Measurements from ENCODE around the gene CRLF1.

Gene CRLF1, protein sequence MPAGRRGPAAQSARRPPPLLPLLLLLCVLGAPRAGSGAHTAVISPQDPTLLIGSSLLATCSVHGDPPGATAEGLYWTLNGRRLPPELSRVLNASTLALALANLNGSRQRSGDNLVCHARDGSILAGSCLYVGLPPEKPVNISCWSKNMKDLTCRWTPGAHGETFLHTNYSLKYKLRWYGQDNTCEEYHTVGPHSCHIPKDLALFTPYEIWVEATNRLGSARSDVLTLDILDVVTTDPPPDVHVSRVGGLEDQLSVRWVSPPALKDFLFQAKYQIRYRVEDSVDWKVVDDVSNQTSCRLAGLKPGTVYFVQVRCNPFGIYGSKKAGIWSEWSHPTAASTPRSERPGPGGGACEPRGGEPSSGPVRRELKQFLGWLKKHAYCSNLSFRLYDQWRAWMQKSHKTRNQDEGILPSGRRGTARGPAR
- 0 to 0.13 (median 0.04) reads per million in 18 experiments for total RNA-seq

DNA sequence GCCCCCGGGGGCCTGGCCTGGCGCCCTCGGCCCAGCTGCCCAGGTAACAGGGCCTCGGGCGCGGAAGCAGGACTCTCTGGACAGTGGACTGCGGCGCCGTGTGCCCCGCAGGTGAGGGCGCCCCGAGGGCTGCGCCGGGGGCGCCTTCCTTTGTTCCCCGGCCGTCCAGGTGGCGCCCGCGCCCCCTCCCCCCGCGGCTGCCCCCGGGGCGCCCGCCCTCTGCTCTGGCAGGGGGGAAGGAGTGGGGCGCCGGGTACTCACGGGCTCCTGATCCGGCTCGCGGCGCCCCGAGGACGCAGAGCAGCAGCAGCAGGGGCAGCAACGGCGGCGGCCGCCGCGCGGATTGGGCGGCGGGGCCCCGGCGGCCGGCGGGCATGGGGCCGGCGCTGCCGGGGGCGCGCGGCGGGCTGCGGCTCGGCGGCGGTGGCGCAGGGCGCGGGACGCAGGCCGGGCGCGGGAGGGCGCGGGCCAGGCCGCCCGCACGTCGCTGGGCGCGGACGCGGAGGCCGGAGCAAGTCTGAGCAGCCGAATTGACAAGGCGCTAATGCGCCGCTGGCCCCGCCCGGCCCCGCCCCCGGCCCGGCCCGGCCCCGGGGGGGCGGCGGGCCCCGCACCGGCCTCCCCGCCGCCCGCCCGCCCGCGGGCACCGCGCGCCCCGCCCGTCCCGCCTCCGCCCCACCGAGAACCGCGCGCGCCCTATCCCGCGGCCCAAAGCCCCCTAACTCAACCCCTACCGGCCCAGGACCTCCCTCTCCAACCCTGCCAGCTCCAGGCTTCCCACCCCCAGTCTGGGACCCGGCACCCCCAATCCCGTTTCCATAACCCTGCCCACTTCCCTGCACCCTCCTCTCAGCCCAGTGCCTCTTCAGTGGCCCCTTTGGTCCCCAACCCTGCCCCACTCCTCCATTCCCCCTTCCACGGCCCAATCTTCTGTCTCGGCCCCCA is at the start of gene CRLF1:
CRLF1 (minus strand) TSS at position 519 of the 945 bp plus-strand sequence; CDS start at position 376, 143 bp downstream.
- no peak for DNase-seq

DNA sequence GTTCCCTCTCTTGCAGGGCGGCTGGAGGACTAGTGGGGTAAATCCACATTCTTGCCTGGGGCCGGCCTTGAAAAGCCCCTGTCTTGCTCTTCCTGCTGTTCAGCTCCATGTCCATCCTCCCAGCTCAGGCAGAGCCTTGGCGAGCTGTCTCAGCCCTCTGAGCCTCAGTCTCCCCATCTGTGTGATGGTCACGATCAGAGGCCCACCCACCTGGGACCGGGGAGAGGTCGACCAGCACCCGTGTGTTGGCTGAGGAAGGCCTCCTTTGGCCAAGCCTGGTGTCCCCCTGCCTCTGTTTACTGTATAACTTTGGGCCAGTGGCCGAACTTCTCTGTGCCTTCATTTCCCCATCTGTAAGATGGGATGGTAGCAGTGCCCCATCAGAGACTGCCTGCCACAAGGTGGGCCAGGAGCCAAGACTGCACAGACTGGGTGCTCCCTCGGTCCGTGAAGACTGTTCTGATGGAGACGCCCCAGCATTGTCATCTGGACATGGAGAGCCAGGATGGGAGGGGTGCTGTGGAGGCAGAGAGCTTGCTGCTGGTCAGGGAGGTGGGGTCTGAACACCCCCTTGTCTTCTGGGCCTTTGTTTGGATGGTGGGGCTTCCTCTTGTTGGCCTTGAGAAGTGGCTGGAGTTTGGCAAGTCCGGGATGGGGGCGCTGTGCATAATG is 48.7 kb upstream of the CRLF1 start:
- no peak for DNase-seq

DNA sequence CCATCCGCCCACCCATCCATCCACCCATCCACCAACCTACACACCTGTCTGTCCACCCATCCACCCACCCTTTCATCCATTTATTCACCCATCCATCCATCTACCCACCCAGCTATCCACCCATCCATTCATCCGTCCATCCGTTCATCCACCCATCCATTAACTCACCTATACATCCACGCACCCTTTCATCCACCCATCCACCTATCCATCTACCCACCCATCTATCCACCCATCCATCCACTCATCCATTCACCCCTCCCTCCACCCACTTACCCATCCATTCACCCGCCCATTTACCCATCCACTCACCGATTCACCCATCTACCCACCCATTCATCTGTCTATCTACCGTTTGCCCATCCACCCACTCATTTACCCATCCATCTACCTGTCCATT is 47.9 kb upstream of the CRLF1 start:
- DNase-seq = no peak

DNA sequence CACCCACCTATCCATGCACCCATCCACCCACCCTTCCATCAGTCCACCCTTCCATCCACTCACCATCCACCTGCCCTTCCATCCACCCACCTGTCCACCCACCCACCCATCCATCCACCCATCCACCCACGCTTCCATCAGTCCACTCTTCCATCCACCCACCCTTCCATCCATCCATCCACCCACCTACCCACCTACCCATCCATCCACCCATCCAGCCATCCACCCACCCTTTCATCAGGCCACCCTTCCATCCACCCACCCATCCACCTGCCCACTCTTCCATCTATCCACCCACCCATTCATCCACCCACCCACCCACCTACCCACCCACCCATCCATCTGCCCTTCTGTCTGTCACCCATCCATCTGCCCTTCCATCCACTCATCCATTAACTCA is 47.3 kb upstream of the CRLF1 start:
- no peak for DNase-seq

DNA sequence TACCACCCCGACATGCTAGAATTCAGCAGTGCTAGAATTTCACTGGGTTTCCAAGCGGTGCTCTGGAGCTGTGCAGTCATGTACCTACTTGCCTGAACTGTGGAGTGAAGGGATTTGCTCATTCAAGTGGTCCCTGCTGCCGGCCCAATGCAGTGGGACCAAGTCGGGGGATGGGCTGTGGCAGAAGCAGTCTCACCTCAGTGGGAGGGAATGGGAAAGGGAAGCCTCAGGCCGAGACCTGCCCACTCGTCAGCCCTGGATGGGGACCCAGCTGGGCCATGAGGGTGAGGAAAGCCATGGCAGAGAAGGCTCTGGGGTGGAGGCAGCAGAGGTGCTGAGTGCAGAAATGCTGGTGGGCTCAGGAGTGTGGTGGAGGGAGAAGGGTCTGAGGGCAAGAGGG is 45.1 kb upstream of the CRLF1 start:
- DNase-seq = no peak

DNA sequence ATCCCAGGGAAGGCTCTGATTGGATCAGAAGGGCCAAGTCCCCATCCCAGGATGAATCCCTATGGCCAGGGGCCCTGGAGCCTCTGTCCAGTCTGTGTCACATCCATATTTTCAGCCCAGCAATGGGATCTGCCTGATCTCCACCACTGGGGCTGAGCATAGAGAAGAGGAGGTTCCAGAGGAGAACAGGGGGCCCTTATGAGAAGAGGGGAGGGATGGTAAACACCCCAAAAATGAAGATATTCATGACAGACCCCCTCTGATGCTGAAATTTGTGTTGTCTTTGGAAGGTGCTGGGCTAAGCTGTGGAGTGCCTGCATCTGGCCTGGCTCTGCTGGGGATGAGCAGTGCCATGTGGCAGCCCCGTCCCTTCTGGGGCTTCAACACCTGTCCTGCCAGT is 44.7 kb upstream of the CRLF1 start:
- DNase-seq = no peak

DNA sequence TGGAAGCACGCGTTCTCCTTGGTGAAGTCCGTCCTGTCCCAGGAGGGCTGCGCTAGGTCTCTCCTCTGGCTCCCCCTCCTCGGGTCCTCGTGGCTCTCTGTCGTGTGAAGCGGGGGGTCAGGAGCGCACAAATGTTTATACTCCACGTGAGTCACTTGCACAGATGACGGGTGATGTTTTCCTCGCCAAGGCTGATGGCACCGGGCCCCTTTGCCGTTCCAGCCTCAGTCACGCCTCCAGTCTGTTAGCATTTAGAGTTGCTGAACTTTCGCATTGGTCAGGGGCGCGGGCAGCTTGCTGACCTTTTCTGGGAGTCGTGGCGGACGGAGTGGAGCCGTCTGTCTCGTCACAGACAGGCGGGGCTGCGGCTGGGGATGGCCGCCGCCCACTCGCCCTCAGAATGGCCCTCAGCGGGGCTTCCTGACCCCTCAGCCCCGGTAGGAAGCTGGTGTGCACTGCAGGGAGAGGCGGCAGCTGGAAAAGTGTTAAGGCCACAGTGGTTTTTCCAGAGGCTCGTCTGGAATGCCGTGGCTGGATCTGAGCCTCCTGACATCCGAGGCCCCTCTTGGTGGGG is 44.0 kb upstream of the CRLF1 start:
- DNase-seq = no peak

DNA sequence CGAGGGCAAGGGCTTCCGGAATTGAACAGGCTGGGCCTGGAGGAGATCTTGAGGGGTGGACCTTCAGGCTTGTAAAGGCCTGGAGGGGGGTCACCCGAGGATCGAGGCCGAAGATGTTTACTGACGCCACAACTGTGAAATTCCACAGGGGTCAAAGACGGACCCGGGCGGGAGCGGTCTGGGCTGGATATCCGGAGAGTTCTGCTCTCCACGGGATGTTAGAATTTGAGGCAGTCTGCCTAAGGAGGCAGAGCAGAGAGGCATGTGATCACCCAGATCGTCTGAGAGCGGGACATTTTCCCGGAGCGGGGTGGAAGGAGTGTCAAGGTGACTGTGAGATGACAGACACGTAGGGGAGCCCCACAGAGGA is 43.4 kb upstream of the CRLF1 start:
- no peak for DNase-seq

DNA sequence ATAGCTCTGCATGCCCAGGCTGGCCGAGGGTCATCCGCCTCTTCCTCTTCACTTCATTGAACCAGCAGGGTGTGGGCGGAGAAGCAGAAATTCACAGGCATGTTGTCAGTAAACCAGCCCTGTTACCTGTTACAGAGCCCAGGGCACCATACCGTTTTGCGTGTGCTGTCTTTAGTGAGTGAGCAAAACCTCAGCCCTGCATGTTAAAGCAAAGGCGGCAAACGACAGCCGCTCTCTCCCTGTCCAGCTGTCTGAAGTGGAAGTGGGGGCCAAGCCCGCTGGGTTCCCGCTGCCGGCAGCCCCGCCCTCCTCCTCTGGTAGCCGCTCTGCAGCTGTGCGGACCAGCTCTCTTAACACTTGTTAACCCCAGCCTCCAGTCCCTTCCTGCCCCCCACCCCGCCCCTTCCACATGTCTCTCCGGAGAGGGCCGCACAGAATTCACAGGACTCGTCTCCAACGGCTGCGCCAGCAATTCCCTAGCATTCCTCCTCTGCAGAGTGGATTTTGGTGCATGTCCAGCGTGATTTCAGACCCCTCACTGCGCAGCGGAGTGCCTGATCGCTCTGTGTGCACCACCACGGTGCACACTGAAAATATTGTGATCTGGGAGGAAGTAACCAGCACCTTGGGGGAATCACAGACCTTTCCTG is 42.9 kb upstream of the CRLF1 start:
- peak; percentile 16 to 49 for DNase-seq

DNA sequence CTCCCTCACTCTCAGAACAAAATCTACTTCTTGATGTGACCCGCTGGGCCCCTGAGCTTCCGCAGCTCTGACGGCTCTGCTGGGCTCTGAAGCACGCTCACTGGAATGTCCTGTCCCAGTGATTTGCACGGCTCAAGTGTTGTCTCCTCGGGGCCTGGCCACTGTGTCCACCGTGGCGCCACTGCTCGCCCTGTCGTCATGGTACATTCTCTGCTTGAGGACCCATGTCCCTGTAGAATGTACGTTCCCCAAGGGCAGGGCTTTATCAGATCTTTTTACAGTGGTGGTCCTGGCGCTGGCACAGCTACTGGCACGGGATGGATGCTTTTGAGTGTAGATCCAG is 42.3 kb upstream of the CRLF1 start:
- no peak for DNase-seq

DNA sequence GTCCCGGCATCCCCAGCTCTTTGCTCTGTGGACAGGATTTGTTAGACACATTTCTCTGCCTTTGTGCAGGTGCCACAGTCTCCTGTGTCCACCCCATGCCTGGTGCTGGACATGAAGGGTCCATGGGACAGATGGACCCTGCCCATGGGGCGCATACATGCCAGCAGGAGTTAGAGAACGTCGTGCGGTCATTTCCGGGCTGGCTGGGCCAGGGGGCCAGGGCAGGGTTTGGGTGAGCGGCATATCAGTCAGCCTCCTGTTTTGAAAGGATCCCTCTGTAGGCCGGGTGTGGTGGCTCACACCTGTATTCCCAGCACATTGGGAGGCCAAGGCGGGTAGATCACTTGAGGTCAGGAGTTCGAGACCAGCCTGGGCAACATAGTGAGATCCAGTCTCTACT is 41.2 kb upstream of the CRLF1 start:
- DNase-seq = no peak

DNA sequence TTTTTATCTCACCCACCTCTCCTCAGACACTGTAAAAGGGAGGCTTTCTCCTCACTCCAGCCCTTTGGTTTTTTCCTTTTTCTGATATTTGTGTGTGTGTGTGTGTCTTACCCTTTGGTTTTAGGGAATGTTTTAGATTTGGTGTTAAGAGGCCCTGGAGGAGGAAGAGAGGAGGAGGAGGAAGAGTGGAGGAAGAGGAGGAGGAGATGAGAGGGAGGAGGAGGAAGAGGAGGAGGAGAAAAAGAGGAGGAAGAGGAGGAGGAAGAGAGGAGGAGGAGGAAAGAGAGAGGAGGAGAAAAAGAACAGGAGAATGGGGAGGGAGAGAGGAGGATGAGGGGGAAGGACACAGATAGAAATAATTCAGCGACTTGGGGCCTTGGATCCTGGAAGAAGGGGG is 40.8 kb upstream of the CRLF1 start:
- DNase-seq = no peak

DNA sequence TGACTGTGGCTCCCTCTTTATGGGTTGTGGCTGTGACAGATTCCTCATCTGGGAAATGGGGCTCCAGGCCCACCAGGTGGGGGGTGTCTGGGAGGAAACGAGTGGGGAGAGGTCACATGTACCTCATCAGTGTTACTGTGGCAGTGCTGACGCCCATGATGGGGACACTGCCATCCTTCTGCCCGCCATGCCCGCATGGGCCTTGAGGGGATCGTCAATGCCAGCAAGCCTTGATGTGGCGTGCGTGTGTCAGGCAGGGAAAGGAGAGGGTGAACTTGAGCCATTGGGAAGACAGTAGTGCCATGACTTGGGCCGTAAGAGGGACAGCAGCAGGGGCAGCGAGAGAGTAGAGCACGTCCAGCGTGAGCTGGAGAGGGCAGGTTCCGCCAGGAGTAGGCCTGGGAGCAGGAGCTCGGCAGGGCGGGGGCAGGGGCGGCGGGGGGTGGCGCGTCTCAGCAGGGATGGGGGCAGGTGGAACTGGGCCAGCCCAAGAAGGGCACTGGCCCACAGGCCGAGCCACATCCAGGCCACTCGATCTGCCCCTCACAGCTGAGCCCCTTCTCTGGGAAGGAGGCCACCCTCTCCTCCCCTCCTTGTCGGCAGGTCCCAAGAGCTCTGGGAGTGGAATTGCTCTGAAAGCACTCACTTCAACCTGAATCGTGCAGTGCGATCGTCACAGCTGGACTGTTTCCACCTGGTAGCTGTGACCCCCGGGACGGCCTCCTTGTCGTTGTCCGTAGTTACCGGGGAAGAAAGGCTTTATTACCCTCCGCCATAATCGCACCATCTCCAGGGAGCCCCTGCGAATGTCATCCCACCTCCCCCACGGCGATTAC is 40.2 kb upstream of the CRLF1 start:
- no peak for DNase-seq

DNA sequence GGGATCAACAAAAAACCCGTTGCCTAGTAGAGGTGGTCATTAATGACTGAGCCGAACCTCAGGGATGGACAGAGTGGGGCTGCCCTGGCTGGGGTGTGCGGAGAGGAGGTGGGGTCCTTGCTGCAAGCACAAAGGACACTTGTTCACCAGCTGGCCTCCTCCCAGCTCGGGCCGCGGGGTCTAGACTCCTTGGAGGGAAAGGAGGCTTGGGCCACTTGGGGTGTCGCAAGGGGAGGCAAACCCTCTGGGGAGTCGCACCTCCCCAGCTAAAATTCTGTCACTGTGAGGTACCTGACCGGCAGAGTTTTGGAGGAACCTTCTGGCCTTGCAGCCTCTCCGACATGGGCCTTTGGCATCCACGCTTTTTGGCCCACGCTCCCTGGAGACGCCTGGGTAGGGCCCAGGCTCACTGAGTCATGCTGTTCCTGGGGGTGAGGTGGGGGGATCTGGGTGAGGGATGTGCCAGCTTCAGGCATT is 38.5 kb upstream of the CRLF1 start:
- DNase-seq = no peak

DNA sequence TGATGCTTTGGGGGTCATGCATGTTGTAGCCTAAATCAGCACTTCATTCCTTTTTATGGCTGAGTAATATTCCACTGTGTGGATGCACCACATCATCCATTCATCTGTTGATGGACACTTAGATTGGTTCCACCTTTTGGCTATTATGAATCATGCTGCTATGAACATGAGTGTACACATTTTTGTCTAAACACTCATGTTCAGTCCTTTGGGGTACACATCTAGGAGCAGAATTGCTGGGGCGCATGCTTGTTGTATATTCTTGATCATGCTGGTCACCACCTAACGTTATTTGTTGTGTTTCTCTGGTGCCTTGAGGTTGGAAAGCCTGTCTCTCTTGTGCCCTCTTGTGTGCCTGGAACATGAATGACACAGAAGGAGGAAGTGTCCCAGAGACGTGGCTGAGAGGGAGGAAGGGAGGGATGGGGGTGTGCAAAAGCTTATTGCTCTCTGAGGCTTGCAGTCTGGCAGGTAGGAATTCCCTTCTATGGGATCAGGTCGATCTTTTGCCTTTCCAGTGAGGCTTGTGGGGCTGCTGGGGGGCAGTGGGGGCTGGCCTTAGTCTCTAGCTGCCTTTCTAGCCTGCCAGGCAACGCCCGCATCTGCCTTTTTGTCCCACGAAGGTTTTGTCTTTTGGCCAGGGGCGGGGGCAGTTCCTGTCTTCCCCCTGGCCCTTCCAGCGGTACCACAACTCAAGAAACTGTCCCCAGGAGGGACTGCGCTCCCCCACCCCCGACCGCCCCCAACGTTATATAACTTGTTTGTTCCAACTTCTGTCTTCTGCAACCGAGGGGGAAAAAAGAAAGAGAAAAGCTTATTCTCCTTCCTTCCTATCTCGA is 37.8 kb upstream of the CRLF1 start:
- DNase-seq = peak; percentile 71 to 75

DNA sequence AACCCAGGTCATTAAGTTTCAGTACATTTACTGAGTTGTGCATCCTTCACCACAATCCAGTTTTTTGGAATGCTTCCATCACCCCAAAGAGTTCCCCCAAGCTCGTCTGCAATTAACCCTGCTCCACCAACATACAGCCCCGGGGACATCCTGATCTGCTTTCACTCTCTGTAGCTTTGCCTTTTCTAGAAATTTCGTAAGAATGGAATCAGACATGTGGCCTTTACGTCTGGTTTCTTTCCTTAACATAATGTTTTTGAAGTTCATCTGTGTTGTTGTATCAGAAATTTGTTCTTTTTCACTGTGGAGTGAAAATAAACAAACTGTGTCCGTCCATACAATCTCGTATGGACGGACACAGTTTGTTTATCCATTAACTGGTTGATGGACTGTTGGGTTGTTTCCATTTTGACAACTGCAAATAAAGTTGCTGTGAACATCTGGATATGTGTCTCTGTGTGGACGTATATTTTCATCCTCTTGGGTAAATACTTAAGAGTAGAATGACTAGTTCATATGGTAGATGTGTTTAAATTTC is 33.2 kb upstream of the CRLF1 start:
- no peak for DNase-seq

DNA sequence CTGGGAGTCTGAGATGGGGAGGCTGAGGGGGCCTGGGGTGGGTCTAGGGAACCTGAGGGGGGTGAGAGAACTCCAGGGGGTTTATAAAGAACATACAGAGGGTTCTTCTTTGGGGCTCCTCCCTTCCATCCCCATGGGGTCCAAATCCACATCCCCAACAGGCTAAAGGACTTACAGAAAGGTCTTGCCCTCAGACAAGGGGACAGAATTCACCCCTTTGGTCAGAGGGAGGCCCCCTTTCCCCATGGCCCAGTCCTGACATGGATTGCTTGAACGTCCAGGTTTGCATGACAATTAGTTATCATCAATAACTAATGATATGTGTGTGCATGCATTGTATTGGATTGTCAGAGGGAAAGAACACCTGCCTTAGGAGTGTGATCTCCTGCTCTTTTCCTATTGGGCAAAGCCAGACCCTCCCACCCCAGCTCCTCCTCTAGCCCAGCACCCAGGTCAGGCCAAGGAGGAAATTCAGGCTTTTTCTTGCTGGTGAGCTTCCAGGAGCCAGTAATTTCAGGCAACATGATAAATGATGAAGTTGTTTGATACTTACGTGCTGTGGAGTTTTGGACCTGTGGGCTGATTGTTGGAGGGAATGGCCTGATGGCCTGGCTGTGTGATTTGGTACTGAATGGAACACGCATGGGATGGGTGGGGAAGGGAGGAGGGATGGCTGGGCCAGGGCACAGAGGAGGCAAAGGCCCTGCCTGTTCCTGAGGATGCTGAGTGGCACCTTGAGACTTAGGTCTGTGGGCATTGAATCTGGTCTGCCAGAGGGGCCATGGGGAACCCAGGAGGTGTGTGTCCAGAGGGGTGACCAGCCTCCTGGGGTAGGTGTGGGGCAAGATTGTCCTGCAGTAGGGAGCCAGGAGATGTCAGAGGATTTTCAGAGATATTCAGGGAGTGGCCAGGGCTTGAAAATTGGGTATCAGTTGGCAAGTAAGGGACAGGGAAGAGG is 31.4 kb upstream of the CRLF1 start:
- no peak for DNase-seq

DNA sequence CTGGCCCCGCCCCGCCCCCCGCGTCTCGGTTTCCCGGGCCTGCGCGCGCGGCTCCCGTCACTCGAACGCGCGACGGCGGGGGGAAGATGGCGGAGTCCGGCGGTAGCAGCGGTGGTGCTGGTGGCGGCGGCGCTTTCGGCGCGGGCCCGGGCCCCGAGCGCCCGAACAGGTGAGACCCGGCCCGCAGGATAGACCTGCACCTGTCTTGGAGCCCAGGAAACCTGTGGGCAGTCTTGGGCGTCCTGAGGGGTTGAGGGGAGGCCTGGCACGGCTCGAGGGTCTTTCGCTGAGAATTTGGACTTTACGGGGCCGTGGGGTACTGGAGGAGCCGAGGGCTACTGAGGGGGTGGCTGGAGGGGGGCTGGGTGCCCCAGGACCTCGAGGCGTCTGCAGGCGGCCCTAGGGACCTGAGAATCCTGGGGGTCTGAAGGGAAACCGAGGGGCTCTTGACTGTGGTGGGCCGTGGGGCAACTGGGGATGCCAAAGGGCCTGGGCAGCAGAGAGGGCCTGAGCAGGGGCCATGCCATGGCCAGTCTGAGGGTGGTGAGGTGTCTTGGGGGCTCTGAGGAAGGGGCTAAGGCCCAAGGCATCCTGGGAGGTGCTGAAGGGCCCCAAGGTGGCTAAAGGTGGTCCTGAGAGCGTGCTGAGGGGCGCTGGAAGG is 30.5 kb upstream of the CRLF1 start, which contains the start of gene KLHL26:
KLHL26 (plus strand) TSS at position 60 of the 661 bp plus-strand sequence; CDS start at position 87, 27 bp downstream.
- no peak for DNase-seq

Data from inflammatory macrophage (primary cell).